Measurements from ENCODE around the gene IMPA2.

DNA sequence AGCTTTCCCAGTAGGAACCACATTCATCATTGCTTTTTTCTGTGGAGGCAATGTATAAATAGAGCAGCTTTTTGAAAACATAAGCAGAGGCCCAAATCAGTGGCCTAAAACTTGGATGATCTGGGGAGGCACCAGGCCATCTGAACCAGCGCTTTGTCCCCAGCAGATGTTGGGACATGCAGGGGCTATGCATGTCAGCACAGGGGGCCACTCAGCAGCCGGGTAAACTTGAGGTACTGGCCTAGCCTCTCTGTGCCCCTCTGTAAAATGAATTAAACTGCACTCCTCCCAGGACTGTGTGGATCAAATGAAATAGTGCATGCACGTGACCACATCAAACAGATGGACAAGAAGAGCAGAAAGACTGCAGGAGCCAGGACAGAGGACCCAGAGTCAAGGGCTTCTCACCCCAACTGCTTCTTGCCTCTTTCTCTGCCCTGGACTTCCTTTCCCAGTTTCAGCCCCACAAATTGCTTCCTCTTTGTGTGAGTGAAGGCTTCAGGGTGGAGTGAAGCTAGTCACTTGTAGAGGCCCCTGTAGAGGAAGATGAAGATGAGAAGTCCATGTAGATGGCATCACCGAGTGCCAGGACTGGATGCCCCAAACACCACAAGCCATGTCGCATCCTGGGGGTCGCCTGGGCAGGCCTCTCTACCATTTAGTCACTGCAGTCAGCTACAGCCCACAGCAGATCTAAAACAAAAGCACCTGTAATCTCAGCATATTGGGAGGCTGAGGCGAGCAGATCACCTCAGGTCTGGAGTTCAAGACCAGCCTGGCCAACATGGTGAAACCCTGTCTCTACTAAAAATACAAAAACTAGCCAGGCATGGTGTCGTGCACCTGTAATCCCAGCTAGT, 53.2 kb downstream of the IMPA2 start:
- TF ChIP-seq EZH2phosphoT487 (conservative IDR thresholded peaks at IDR 0.05; ENCODE audit: low read length): no peak
- TF ChIP-seq, protein P1, sequence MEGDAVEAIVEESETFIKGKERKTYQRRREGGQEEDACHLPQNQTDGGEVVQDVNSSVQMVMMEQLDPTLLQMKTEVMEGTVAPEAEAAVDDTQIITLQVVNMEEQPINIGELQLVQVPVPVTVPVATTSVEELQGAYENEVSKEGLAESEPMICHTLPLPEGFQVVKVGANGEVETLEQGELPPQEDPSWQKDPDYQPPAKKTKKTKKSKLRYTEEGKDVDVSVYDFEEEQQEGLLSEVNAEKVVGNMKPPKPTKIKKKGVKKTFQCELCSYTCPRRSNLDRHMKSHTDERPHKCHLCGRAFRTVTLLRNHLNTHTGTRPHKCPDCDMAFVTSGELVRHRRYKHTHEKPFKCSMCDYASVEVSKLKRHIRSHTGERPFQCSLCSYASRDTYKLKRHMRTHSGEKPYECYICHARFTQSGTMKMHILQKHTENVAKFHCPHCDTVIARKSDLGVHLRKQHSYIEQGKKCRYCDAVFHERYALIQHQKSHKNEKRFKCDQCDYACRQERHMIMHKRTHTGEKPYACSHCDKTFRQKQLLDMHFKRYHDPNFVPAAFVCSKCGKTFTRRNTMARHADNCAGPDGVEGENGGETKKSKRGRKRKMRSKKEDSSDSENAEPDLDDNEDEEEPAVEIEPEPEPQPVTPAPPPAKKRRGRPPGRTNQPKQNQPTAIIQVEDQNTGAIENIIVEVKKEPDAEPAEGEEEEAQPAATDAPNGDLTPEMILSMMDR (IDR thresholded peaks at IDR 0.05; ENCODE audit: insufficient read depth, low read length, poor library complexity, severe bottlenecking): no peak

All from SU-DHL-6 (cell line).